Measurements from ENCODE around the gene UBE2U. TPM values are rescaled to one million over a fixed set of nuclear protein-coding genes. Genes with fewer than 3 reads are reported as not detected.
A peak's percentile ranks its signal among the peaks of the same experiment; 100 is the strongest.

Gene UBE2U
- total and polyA plus RNA-seq, 2 experiments from 2014 or later, result not detected

GRCh38 chr1:64163431-64163830, 40.0 kb upstream of the UBE2U start:
- Histone ChIP-seq H3K27ac (ENCODE audit: low read depth) (peak overlapping the region; percentile 79; the same call in 1 of the 2 replicates), H3K79me2 (replicated peaks; ENCODE audit: insufficient read depth) (no peaks in the 10 kb centered on the region), H2AFZ (no peak overlapping the region), H3K27me3 (ENCODE audit: insufficient read depth) (no peaks in the 10 kb centered on the region), H3F3A (replicated peaks; ENCODE audit: low read depth) (no peaks in the 10 kb centered on the region), H3K4me2 (no peak overlapping the region), H3K9me2 (ENCODE audit: insufficient read depth) (no peaks in the 10 kb centered on the region), H3K36me3 (ENCODE audit: insufficient read depth) (peaks cover 28% of the 10 kb centered on the region), H4K20me1 (replicated peaks; ENCODE audit: insufficient read depth) (no peaks in the 10 kb centered on the region), H3K4me3 (no peak overlapping the region), H3K4me1 (ENCODE audit: insufficient read depth) (no peaks in the 10 kb centered on the region)
- Mint-ChIP-seq H3K27me3 (ENCODE audit: insufficient read depth, low read depth, poor library complexity) (peaks cover 4% of the 10 kb centered on the region), H3K9me3 (peaks cover 5% of the 10 kb centered on the region; the same call in 2 of the 3 replicates), H3K36me3 (ENCODE audit: low read depth) (peaks cover 60% of the 10 kb centered on the region), H3K4me1 (peaks cover 5% of the 10 kb centered on the region), H3K27ac (peak overlapping the region; percentile 23; the same call in 1 of the 2 replicates), H3K4me3 (no peak overlapping the region)
- ATAC-seq, result peak; percentile 31; the same call in 2 of the 3 replicates
- TF ChIP-seq EZH2phosphoT487 (IDR thresholded peaks at IDR 0.05; ENCODE audit: unreplicated experiment) (no peak), CTCF (conservative IDR thresholded peaks at IDR 0.05; ENCODE audit: low read depth in 2 of 2) (no peak), NANOG (IDR thresholded peaks at IDR 0.05; ENCODE audit: borderline replicate concordance) (no peak), ZNF114 (CRISPR knock-in tag; IDR thresholded peaks at IDR 0.05) (no peak), CREB1 (CRISPR knock-in tag; IDR thresholded peaks at IDR 0.05; ENCODE audit: low read depth) (no peak), REST (IDR thresholded peaks at IDR 0.05; ENCODE audit: unreplicated experiment) (no peak)
- DNase-seq (ENCODE audit: low spot score), result no peak

DNA sequence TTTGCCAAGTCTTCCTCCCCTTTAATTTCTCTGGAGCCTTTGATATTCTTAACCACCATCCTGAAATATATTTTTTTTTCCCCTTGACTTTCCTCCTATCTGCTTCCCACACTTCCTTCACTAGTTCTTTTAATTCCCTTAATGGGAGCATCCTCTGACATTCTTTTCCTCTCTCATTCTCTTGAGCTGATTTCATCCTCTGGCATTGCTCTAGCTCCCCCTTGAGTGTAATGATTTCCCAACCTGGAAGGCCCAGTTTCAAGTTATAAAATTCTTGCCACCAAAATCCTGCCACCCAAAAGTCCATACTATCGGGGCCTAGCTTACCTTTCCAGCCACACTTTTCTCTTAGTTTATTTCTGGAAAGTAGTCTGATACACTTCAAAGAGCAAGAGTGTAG, 39.5 kb upstream of the UBE2U start:
- Histone ChIP-seq H3K36me3 (ENCODE audit: insufficient read depth) (peaks cover 29% of the 10 kb centered on the region), H3K4me2 (no peak overlapping the region), H2AFZ (no peak overlapping the region), H3K4me1 (ENCODE audit: insufficient read depth) (no peaks in the 10 kb centered on the region), H3K79me2 (replicated peaks; ENCODE audit: insufficient read depth) (no peaks in the 10 kb centered on the region), H3K27ac (ENCODE audit: low read depth) (peak overlapping the region; percentile 79; the same call in 1 of the 2 replicates), H3K9me2 (ENCODE audit: insufficient read depth) (no peaks in the 10 kb centered on the region), H3F3A (replicated peaks; ENCODE audit: low read depth) (no peaks in the 10 kb centered on the region), H3K4me3 (no peak overlapping the region), H4K20me1 (replicated peaks; ENCODE audit: insufficient read depth) (no peaks in the 10 kb centered on the region), H3K27me3 (ENCODE audit: insufficient read depth) (no peaks in the 10 kb centered on the region)
- Mint-ChIP-seq H3K4me1 (peaks cover 5% of the 10 kb centered on the region), H3K27ac (peak overlapping the region; percentile 0; the same call in 1 of the 2 replicates), H3K27me3 (ENCODE audit: insufficient read depth, low read depth, poor library complexity) (peaks cover 4% of the 10 kb centered on the region), H3K36me3 (ENCODE audit: low read depth) (peaks cover 63% of the 10 kb centered on the region), H3K4me3 (no peak overlapping the region), H3K9me3 (peaks cover 9% of the 10 kb centered on the region)
- ATAC-seq, result peak; percentile 79
- TF ChIP-seq EZH2 (IDR thresholded peaks at IDR 0.05; ENCODE audit: low read depth, unreplicated experiment) (no peak), CTCF (conservative IDR thresholded peaks at IDR 0.05; ENCODE audit: low read depth in 2 of 2) (peak; percentile 67 to 72), NANOG (IDR thresholded peaks at IDR 0.05; ENCODE audit: borderline replicate concordance) (no peak)
- peak; percentile 79 for DNase-seq (ENCODE audit: low spot score)

Measured in GM23338 (cell line).